Mesothelial cell of epicardium (in vitro differentiated cells): ENCODE data around the gene MRPS18C. TPM values are rescaled to one million over a fixed set of nuclear protein-coding genes. Genes with fewer than 3 reads are reported as not detected.
"Not testable (repeated sequence)": the region's sequence is repeated elsewhere in the genome, so short reads cannot be mapped to it uniquely, and the experiment has no call there.

Experiments
- DNase-seq, 2 experiments: peaks; one replicate each; pipeline ENCODE4 v3.0.0; 2021; ENCODE audit warnings: low spot score in 2 of 2; ENCODE audit not compliant: unreplicated experiment in 2 of 2
- H3K27ac Mint-ChIP-seq: 2 replicates; pipeline ENCODE4 v1.8.0; 2021; ENCODE audit warnings: mixed read lengths
- H3K27me3 Mint-ChIP-seq: 2 replicates; pipeline ENCODE4 v1.8.0; 2021; ENCODE audit warnings: low read depth, mixed read lengths
- H3K36me3 Mint-ChIP-seq: 2 replicates; pipeline ENCODE4 v1.8.0; 2021; ENCODE audit warnings: mixed read lengths
- H3K4me1 Mint-ChIP-seq: 2 replicates; pipeline ENCODE4 v1.8.0; 2021; ENCODE audit warnings: mixed read lengths
- H3K4me3 Mint-ChIP-seq: 2 replicates; pipeline ENCODE4 v1.8.0; 2021; ENCODE audit warnings: mild to moderate bottlenecking, moderate library complexity, mixed read lengths
- H3K9me3 Mint-ChIP-seq: 2 replicates; pipeline ENCODE4 v1.8.0; 2021; ENCODE audit warnings: mixed read lengths
- CTCF ChIP-seq: fragments of 200-600 bp; sonication (generic); IDR thresholded peaks from one replicate; pipeline ENCODE4 v1.5.0; 2021; ENCODE audit warnings: antibody characterized with exemption; ENCODE audit not compliant: unreplicated experiment
- total RNA-seq: library from RNA; stranded (reverse); gene quantifications from 3 replicates; pipeline ENCODE4 v1.2.1, GENCODE V29; 2021

MRPS18C gene
- total RNA-seq, 1 donor from 2014 or later: 43.1 TPM

- DNase-seq: no peak
- Mint-ChIP-seq H3K27me3 (no peaks in the 10 kb centered on the region), H3K4me3 (no peak overlapping the region), H3K27ac (no peak overlapping the region), H3K36me3 (no peaks in the 10 kb centered on the region), H3K9me3 (no peaks in the 10 kb centered on the region), H3K4me1 (no peaks in the 10 kb centered on the region)
- TF ChIP-seq CTCF: no peak
These were observed 48.1 kb downstream of the MRPS18C start for GRCh38 chr4:83503974-83504373.

GRCh38 chr4:83504503-83504902 lies 48.6 kb downstream of the MRPS18C start:
- H3K4me3 Mint-ChIP-seq: no peak overlapping the region
- no peak for TF ChIP-seq CTCF
- H3K9me3 Mint-ChIP-seq: no peaks in the 10 kb centered on the region
- no peaks in the 10 kb centered on the region for H3K36me3 Mint-ChIP-seq
- no peak overlapping the region for H3K27ac Mint-ChIP-seq
- DNase-seq: no peak
- H3K4me1 Mint-ChIP-seq: no peaks in the 10 kb centered on the region
- no peaks in the 10 kb centered on the region for H3K27me3 Mint-ChIP-seq

DNA sequence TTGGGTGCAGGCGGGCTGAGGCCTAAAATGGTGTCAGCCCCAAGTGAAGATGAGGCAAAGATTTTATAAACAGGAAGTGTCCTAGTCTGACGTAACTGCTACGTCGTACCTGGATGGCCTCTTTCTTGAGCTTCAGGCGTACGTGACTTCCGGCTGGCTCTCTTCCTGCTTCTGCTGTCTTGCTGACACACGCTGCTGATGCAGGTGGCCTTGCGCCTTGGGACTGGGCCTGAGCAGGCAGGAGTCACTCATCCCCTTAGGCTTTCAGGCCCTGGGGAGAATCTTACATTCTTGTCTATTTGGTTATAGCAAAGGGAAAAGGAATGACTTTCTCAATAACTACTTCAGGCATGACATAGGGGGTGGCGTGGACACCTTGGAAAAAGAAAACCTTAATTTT lies 49.1 kb downstream of the MRPS18C start:
- no peak overlapping the region for H3K27ac Mint-ChIP-seq
- no peaks in the 10 kb centered on the region for H3K4me1 Mint-ChIP-seq
- H3K36me3 Mint-ChIP-seq: no peaks in the 10 kb centered on the region
- no peak overlapping the region for H3K4me3 Mint-ChIP-seq
- H3K27me3 Mint-ChIP-seq: no peaks in the 10 kb centered on the region
- H3K9me3 Mint-ChIP-seq: no peaks in the 10 kb centered on the region
- DNase-seq: no peak
- TF ChIP-seq CTCF: no peak

DNA sequence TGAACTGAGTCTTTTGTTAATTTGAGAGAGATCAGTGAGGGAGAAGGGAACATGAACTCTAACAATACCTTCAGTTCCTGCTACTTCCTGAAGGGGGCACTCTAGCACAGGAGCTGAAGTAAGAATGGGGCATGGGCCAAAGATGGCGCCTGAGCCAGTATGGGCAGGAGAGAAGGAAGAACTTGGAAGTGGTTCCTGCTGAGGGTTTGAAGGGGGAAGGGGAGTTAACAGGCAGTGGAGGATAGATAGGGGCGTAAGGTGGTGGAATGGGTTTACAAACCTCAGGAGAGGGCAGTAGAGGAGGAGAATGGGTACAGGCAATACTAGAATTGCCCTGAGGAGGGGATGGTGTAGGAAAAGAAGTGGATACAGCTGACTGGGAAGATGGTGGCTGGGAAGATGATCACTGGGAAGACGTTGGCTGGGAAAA lies 53.3 kb downstream of the MRPS18C start:
- peak; percentile 64 for TF ChIP-seq CTCF
- DNase-seq: not testable (repeated sequence)

GRCh38 chr4:83510442-83510841 lies 54.6 kb downstream of the MRPS18C start:
- no peaks in the 10 kb centered on the region for H3K27me3 Mint-ChIP-seq
- H3K9me3 Mint-ChIP-seq: no peaks in the 10 kb centered on the region
- H3K4me1 Mint-ChIP-seq: no peaks in the 10 kb centered on the region
- no peak overlapping the region for H3K4me3 Mint-ChIP-seq
- H3K36me3 Mint-ChIP-seq: no peaks in the 10 kb centered on the region
- DNase-seq: no peak
- TF ChIP-seq CTCF: no peak
- H3K27ac Mint-ChIP-seq: no peak overlapping the region

More for the DNA sequence above, 53.3 kb downstream of the MRPS18C start:
- H3K36me3 Mint-ChIP-seq, H3K9me3 Mint-ChIP-seq, H3K27me3 Mint-ChIP-seq, H3K4me1 Mint-ChIP-seq, H3K27ac Mint-ChIP-seq, H3K4me3 Mint-ChIP-seq: not testable (repeated sequence)

Other genes starting within 250 kb of the MRPS18C start
- 7.3 to 8.0 TPM (median 7.9 TPM) in 3 replicates for gene COQ2, start 171.3 kb upstream of the MRPS18C start, total RNA-seq
- 0.80 to 1.0 TPM (median 0.97 TPM) in 3 replicates for gene HPSE, start 121.2 kb upstream of the MRPS18C start, total RNA-seq
- gene HELQ, start 235 bp upstream of the MRPS18C start, total RNA-seq: 13.7 to 14.8 TPM (median 14.6 TPM) in 3 replicates
- 21.4 to 23.2 TPM (median 22.7 TPM) in 3 replicates for gene ABRAXAS1, start 29.0 kb downstream of the MRPS18C start, total RNA-seq
- gene GPAT3, start 80.0 kb downstream of the MRPS18C start, total RNA-seq: 0.18 to 0.35 TPM in 2 of 3 replicates, not detected in the other